ENCODE measurements around the gene SHMT1.

DNA sequence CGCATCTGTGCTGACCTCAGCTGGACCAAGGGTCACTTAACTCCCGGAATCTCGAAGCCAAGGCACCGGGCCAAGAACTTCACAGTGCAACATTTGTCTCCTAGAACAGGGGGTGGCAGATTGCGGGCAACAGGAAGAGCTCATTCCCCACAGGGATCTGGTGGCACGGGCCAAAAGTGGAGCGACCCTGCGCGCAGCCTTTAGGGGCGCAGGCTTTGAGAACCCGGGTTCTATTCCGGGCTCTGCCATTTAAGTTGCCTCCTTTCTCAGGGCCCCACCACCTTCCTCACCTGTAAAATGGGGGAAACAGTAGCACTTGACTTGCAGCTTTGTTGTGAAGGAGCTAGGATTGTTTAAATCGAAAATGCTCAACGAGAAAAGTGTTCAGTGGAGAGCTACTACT, 651 bp downstream of the SHMT1 start:
- TF ChIP-seq, protein P1, sequence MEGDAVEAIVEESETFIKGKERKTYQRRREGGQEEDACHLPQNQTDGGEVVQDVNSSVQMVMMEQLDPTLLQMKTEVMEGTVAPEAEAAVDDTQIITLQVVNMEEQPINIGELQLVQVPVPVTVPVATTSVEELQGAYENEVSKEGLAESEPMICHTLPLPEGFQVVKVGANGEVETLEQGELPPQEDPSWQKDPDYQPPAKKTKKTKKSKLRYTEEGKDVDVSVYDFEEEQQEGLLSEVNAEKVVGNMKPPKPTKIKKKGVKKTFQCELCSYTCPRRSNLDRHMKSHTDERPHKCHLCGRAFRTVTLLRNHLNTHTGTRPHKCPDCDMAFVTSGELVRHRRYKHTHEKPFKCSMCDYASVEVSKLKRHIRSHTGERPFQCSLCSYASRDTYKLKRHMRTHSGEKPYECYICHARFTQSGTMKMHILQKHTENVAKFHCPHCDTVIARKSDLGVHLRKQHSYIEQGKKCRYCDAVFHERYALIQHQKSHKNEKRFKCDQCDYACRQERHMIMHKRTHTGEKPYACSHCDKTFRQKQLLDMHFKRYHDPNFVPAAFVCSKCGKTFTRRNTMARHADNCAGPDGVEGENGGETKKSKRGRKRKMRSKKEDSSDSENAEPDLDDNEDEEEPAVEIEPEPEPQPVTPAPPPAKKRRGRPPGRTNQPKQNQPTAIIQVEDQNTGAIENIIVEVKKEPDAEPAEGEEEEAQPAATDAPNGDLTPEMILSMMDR (IDR thresholded peaks at IDR 0.05): no peak
- peak in 1 of 2 donors; percentile 24 for TF ChIP-seq POLR2A (IDR thresholded peaks at IDR 0.05)

Measured in thyroid gland (tissue), 4 donors.